Neural progenitor cell (in vitro differentiated cells): Measurements from ENCODE around the gene AUH. TPM values are rescaled to one million over a fixed set of nuclear protein-coding genes. Genes with fewer than 3 reads are reported as not detected.

Experiments
- DNase-seq: peaks from one replicate; pipeline ENCODE4 v3.0.0-alpha.2; 2016; ENCODE audit warnings: low spot score
- H2AFZ ChIP-seq: fragments of 200-600 bp; sonication (generic); replicated peaks from 2 replicates; pipeline ENCODE4 v1.6.1; 2016; ENCODE audit warnings: antibody characterized with exemption
- H3F3A ChIP-seq: fragments of 200-600 bp; sonication (generic); 2 replicates; pipeline ENCODE4 v1.6.1; 2016; ENCODE audit warnings: antibody characterized with exemption, low read depth
- H3K27ac ChIP-seq: fragments of 200-600 bp; sonication (generic); 2 replicates; pipeline ENCODE4 v1.5.1; 2016; ENCODE audit warnings: mild to moderate bottlenecking
- H3K27me3 ChIP-seq: fragments of 200-600 bp; sonication (generic); 2 replicates; pipeline ENCODE4 v1.6.1; 2016; ENCODE audit warnings: mild to moderate bottlenecking, moderate library complexity
- H3K36me3 ChIP-seq: fragments of 200-600 bp; sonication (generic); 2 replicates; pipeline ENCODE4 v1.5.1; 2016
- H3K4me1 ChIP-seq: fragments of 200-600 bp; sonication (generic); 2 replicates; pipeline ENCODE4 v1.6.1; 2016; ENCODE audit warnings: mixed run types
- H3K4me2 ChIP-seq: fragments of 200-600 bp; sonication (generic); 2 replicates; pipeline ENCODE4 v1.6.1; 2016
- H3K4me3 ChIP-seq: fragments of 200-600 bp; sonication (generic); 2 replicates; pipeline ENCODE4 v1.5.1; 2016
- H3K79me2 ChIP-seq: fragments of 200-600 bp; sonication (generic); 2 replicates; pipeline ENCODE4 v1.6.1; 2016; ENCODE audit warnings: low read depth
- H3K9ac ChIP-seq: fragments of 200-600 bp; sonication (generic); 2 replicates; pipeline ENCODE4 v1.6.1; 2016
- H3K9me3 ChIP-seq: fragments of 200-600 bp; sonication (generic); 2 replicates; pipeline ENCODE4 v1.5.1; 2016; ENCODE audit warnings: low read depth
- H4K20me1 ChIP-seq: fragments of 200-600 bp; sonication (generic); 2 replicates; pipeline ENCODE4 v1.6.1; 2016; ENCODE audit warnings: low read depth
- H3K27ac Mint-ChIP-seq: 3 replicates; pipeline ENCODE4 v1.8.0; 2021; ENCODE audit warnings: mixed read lengths
- H3K27me3 Mint-ChIP-seq: 2 replicates; pipeline ENCODE4 v1.8.0; 2022; ENCODE audit warnings: low read depth, mild to moderate bottlenecking, inconsistent platforms, moderate library complexity, mixed read lengths; ENCODE audit not compliant: insufficient read depth
- H3K36me3 Mint-ChIP-seq: 3 replicates; pipeline ENCODE4 v1.8.0; 2021; ENCODE audit warnings: mixed read lengths
- H3K4me1 Mint-ChIP-seq: 3 replicates; pipeline ENCODE4 v1.8.0; 2021; ENCODE audit warnings: mixed read lengths
- H3K4me3 Mint-ChIP-seq: 3 replicates; pipeline ENCODE4 v1.8.0; 2021; ENCODE audit warnings: mild to moderate bottlenecking, moderate library complexity, mixed read lengths
- H3K9me3 Mint-ChIP-seq: 3 replicates; pipeline ENCODE4 v1.8.0; 2020; ENCODE audit warnings: mixed read lengths
- CTCF ChIP-seq: fragments of 200-600 bp; sonication (generic); IDR thresholded peaks from 2 replicates; pipeline ENCODE4 v1.5.1; 2017; ENCODE audit warnings: antibody characterized with exemption, mild to moderate bottlenecking
- EZH2 ChIP-seq: fragments of 200-600 bp; sonication (generic); IDR thresholded peaks from 2 replicates; pipeline ENCODE4 v1.6.1; 2017; ENCODE audit warnings: antibody characterized with exemption, mild to moderate bottlenecking, moderate library complexity
- EZH2phosphoT487 ChIP-seq: fragments of 200-600 bp; sonication (generic); IDR thresholded peaks from 2 replicates; pipeline ENCODE4 v1.6.1; 2017; ENCODE audit warnings: antibody characterized with exemption
- total RNA-seq: library from RNA; depleted of rRNA; stranded (reverse); fragments of >200 nt; gene quantifications from 2 replicates; pipeline ENCODE4 v1.2.3, GENCODE V29; 2015; ENCODE audit warnings: low replicate concordance

The AUH gene
- total RNA-seq, 1 donor from 2014 or later: 17.3 TPM

GRCh38 chr9:91248707-91249106 lies 113.0 kb downstream of the AUH start:
- no peaks in the 10 kb centered on the region for H3K36me3 ChIP-seq
- no peak overlapping the region for H3K4me3 ChIP-seq
- peaks cover 26% of the 10 kb centered on the region for H3K4me1 ChIP-seq
- peaks cover 1% of the 10 kb centered on the region for H3K36me3 Mint-ChIP-seq
- H3F3A ChIP-seq: no peaks in the 10 kb centered on the region
- no peaks in the 10 kb centered on the region for H3K9me3 ChIP-seq
- H4K20me1 ChIP-seq: no peaks in the 10 kb centered on the region
- no peak overlapping the region for H3K9ac ChIP-seq
- H2AFZ ChIP-seq: no peak overlapping the region
- no peak overlapping the region for H3K27ac Mint-ChIP-seq
- no peak for DNase-seq
- TF ChIP-seq EZH2: no peak
- no peak for TF ChIP-seq EZH2phosphoT487
- no peak for TF ChIP-seq CTCF
- no peaks in the 10 kb centered on the region for H3K79me2 ChIP-seq
- H3K27me3 Mint-ChIP-seq: peaks cover 8% of the 10 kb centered on the region
- H3K27me3 ChIP-seq: no peaks in the 10 kb centered on the region
- H3K4me3 Mint-ChIP-seq: no peak overlapping the region
- peaks cover 21% of the 10 kb centered on the region for H3K4me1 Mint-ChIP-seq
- H3K9me3 Mint-ChIP-seq: no peaks in the 10 kb centered on the region
- H3K4me2 ChIP-seq: no peak overlapping the region
- H3K27ac ChIP-seq: no peak overlapping the region

- H3K79me2 ChIP-seq: no peaks in the 10 kb centered on the region
- Mint-ChIP-seq H3K4me3 (no peak overlapping the region), H3K27me3 (peaks cover 8% of the 10 kb centered on the region), H3K27ac (no peak overlapping the region), H3K9me3 (no peaks in the 10 kb centered on the region), H3K4me1 (peaks cover 21% of the 10 kb centered on the region), H3K36me3 (no peaks in the 10 kb centered on the region)
- H3K4me1 ChIP-seq: peaks cover 26% of the 10 kb centered on the region
- no peak overlapping the region for H2AFZ ChIP-seq
- no peak overlapping the region for H3K4me3 ChIP-seq
- no peaks in the 10 kb centered on the region for H3F3A ChIP-seq
- H4K20me1 ChIP-seq: no peaks in the 10 kb centered on the region
- H3K9ac ChIP-seq: no peak overlapping the region
- H3K27me3 ChIP-seq: no peaks in the 10 kb centered on the region
- H3K4me2 ChIP-seq: peak overlapping the region; percentile 60
- H3K36me3 ChIP-seq: no peaks in the 10 kb centered on the region
- DNase-seq: peak; percentile 13
- peak overlapping the region; percentile 25 for H3K27ac ChIP-seq
- no peak for TF ChIP-seq EZH2
- H3K9me3 ChIP-seq: no peaks in the 10 kb centered on the region
Measured at GRCh38 chr9:91247278-91247677, 114.4 kb downstream of the AUH start.

- Mint-ChIP-seq H3K4me1 (peaks cover 21% of the 10 kb centered on the region), H3K36me3 (no peaks in the 10 kb centered on the region), H3K27ac (no peak overlapping the region), H3K4me3 (no peak overlapping the region), H3K27me3 (peaks cover 8% of the 10 kb centered on the region), H3K9me3 (no peaks in the 10 kb centered on the region)
- TF ChIP-seq EZH2 (no peak), CTCF (no peak), EZH2phosphoT487 (no peak)
- H3K4me3 ChIP-seq: no peak overlapping the region
- no peak overlapping the region for H3K9ac ChIP-seq
- no peaks in the 10 kb centered on the region for H3F3A ChIP-seq
- H2AFZ ChIP-seq: no peak overlapping the region
- peak overlapping the region; percentile 60 for H3K4me2 ChIP-seq
- no peaks in the 10 kb centered on the region for H4K20me1 ChIP-seq
- no peaks in the 10 kb centered on the region for H3K27me3 ChIP-seq
- no peaks in the 10 kb centered on the region for H3K9me3 ChIP-seq
- peaks cover 26% of the 10 kb centered on the region for H3K4me1 ChIP-seq
- no peaks in the 10 kb centered on the region for H3K36me3 ChIP-seq
- no peaks in the 10 kb centered on the region for H3K79me2 ChIP-seq
- DNase-seq: peak; percentile 23
- H3K27ac ChIP-seq: peak overlapping the region; percentile 25
Measured at GRCh38 chr9:91246846-91247245, 114.9 kb downstream of the AUH start.

- H3K27ac Mint-ChIP-seq: no peak overlapping the region
- H3K27ac ChIP-seq: peak overlapping the region; percentile 25
- H3K4me2 ChIP-seq: peak overlapping the region; percentile 60
- H3K27me3 ChIP-seq: no peaks in the 10 kb centered on the region
- H3K9me3 ChIP-seq: no peaks in the 10 kb centered on the region
- H3K36me3 Mint-ChIP-seq: no peaks in the 10 kb centered on the region
- no peaks in the 10 kb centered on the region for H3F3A ChIP-seq
- H3K4me1 ChIP-seq: peaks cover 26% of the 10 kb centered on the region
- peaks cover 21% of the 10 kb centered on the region for H3K4me1 Mint-ChIP-seq
- no peaks in the 10 kb centered on the region for H3K79me2 ChIP-seq
- no peaks in the 10 kb centered on the region for H4K20me1 ChIP-seq
- TF ChIP-seq EZH2phosphoT487: no peak
- no peak for TF ChIP-seq CTCF
- TF ChIP-seq EZH2: no peak
- no peak overlapping the region for H3K4me3 Mint-ChIP-seq
- no peak overlapping the region for H2AFZ ChIP-seq
- no peak overlapping the region for H3K9ac ChIP-seq
- peaks cover 4% of the 10 kb centered on the region for H3K27me3 Mint-ChIP-seq
- H3K36me3 ChIP-seq: no peaks in the 10 kb centered on the region
- H3K4me3 ChIP-seq: no peak overlapping the region
- no peaks in the 10 kb centered on the region for H3K9me3 Mint-ChIP-seq
- no peak for DNase-seq
Measured at GRCh38 chr9:91245431-91246313, 116.0 kb downstream of the AUH start.
